H1 (cell line): Measurements from ENCODE around the gene IFNL2. TPM values are rescaled to one million over a fixed set of nuclear protein-coding genes. Genes with fewer than 3 reads are reported as not detected.

Source experiments
- CTCF ChIA-PET: fragments of 300-600 bp; sonication (Branson Sonifier 250); formaldehyde crosslinking; loops from one replicate; lab custom pipeline; 2021; ENCODE audit not compliant: partially characterized antibody; lab: Charles Lee
- POLR2A ChIA-PET: fragments of 300-600 bp; sonication (Branson Sonifier 250); formaldehyde crosslinking; loops from one replicate; lab custom pipeline; 2021; ENCODE audit warnings: inconsistent platforms; ENCODE audit not compliant: partially characterized antibody; lab: Charles Lee
- DNase-seq, 2 experiments: peaks; one replicate each; pipeline versions ENCODE4 v3.0.0 to v3.0.0-alpha.2; 2010 to 2022; ENCODE audit warnings: low spot score in 2 of 2, low read depth in 1 of 2, mixed read lengths in 1 of 2
- FAIRE-seq: peaks from 2 replicates; lab custom pipeline; 2011; peaks lifted over from hg19 to GRCh38; lab: Jason Lieb, UNC
- H2AFZ ChIP-seq: 2 replicates; pipeline ENCODE4 v1.8.1; 2012; ENCODE audit warnings: low read length, inconsistent platforms
- H2AK5ac ChIP-seq: 2 replicates; pipeline ENCODE4 v1.6.1; 2013; ENCODE audit warnings: low read depth, low read length
- H2BK120ac ChIP-seq: replicated peaks from 2 replicates; pipeline ENCODE3; 2013; ENCODE audit warnings: low read depth, low read length, inconsistent platforms
- H2BK12ac ChIP-seq: 2 replicates; pipeline ENCODE4 v1.6.1; 2013; ENCODE audit warnings: low read depth, low read length
- H2BK15ac ChIP-seq: 2 replicates; pipeline ENCODE4 v1.6.1; 2013; ENCODE audit warnings: low read length
- H2BK20ac ChIP-seq: 2 replicates; pipeline ENCODE4 v1.6.1; 2013; ENCODE audit warnings: low read length
- H2BK5ac ChIP-seq: 2 replicates; pipeline ENCODE4 v1.6.1; 2013; ENCODE audit warnings: low read depth, low read length
- H3K14ac ChIP-seq: 2 replicates; pipeline ENCODE4 v1.6.1; 2013; ENCODE audit warnings: inconsistent platforms; ENCODE audit not compliant: insufficient read length
- H3K18ac ChIP-seq: 2 replicates; pipeline ENCODE4 v1.6.1; 2013; ENCODE audit warnings: low read length; ENCODE audit errors: extremely low read depth
- H3K23ac ChIP-seq: 2 replicates; pipeline ENCODE4 v1.6.1; 2013; ENCODE audit warnings: inconsistent platforms; ENCODE audit not compliant: insufficient read length
- H3K23me2 ChIP-seq: 2 replicates; pipeline ENCODE4 v1.6.1; 2013; ENCODE audit warnings: low read depth, low read length
- H3K27ac ChIP-seq: 2 replicates; pipeline ENCODE4 v1.6.1; 2011; ENCODE audit warnings: low read depth, low read length, inconsistent platforms
- H3K27me3 ChIP-seq, 4 experiments: replicated peaks in 1 of 4; 1 replicate in 1 of 4; 2 replicates in 3 of 4; pipeline versions ENCODE4 v1.6.1 to v1.8.1; 2011 to 2013; ENCODE audit warnings: low read length in 3 of 4, mild to moderate bottlenecking in 3 of 4, inconsistent platforms in 2 of 4, mixed read lengths in 2 of 4, moderate library complexity in 1 of 4; ENCODE audit not compliant: control insufficient read depth in 3 of 4, insufficient read depth in 3 of 4; ENCODE audit errors: extremely low read depth in 1 of 4
- H3K36me3 ChIP-seq, 4 experiments: 2 replicates each; pipeline versions ENCODE4 v1.6.1 to v1.8.1; 2011 to 2013; ENCODE audit warnings: mild to moderate bottlenecking in 4 of 4, low read length in 3 of 4, moderate library complexity in 2 of 4, control low read depth in 1 of 4, inconsistent platforms in 1 of 4; ENCODE audit not compliant: insufficient read depth in 4 of 4, control insufficient read depth in 2 of 4
- H3K4ac ChIP-seq: replicated peaks from 2 replicates; pipeline ENCODE3; 2013; ENCODE audit warnings: low read length, low read depth, mixed read lengths, inconsistent platforms; ENCODE audit not compliant: insufficient read length
- H3K4me1 ChIP-seq, 4 experiments: replicated peaks in 1 of 4; 1 replicate in 1 of 4; 2 replicates in 3 of 4; pipeline versions ENCODE4 v1.6.1 to v1.8.1; 2011 to 2013; ENCODE audit warnings: low read length in 3 of 4, inconsistent platforms in 2 of 4, mixed read lengths in 1 of 4; ENCODE audit not compliant: insufficient read depth in 4 of 4, control insufficient read depth in 3 of 4
- H3K4me2 ChIP-seq, 2 experiments: 2 replicates each; pipeline versions ENCODE4 v1.6.1 to v1.8.1; 2011 to 2013; ENCODE audit warnings: low read depth in 2 of 2, low read length in 2 of 2, control low read depth in 1 of 2, inconsistent platforms in 1 of 2, mild to moderate bottlenecking in 1 of 2; ENCODE audit not compliant: insufficient read depth in 1 of 2
- H3K4me3 ChIP-seq, 4 experiments: fragments of 200-600, 300-600 bp in 1 of 4; sonication (generic), shearing (Covaris generic), sonication (Bioruptor Twin) in 1 of 4; 2 replicates each; pipeline versions ENCODE4 v1.5.1 to v1.8.1; 2011 to 2016; ENCODE audit warnings: low read length in 4 of 4, low read depth in 3 of 4, control low read depth in 2 of 4, inconsistent platforms in 2 of 4, mild to moderate bottlenecking in 2 of 4, mixed read lengths in 1 of 4, moderate library complexity in 1 of 4; ENCODE audit not compliant: insufficient read depth in 2 of 4; ENCODE audit errors: extremely low read depth in 1 of 4
- H3K56ac ChIP-seq: replicated peaks from 2 replicates; pipeline ENCODE3; 2013; ENCODE audit warnings: low read depth, mild to moderate bottlenecking, mixed read lengths, low read length, inconsistent platforms; ENCODE audit not compliant: insufficient read length
- H3K79me1 ChIP-seq: 2 replicates; pipeline ENCODE4 v1.6.1; 2013; ENCODE audit warnings: low read depth, low read length, control low read depth
- H3K79me2 ChIP-seq, 2 experiments: 2 replicates each; pipeline versions ENCODE4 v1.6.1 to v1.8.1; 2012 to 2013; ENCODE audit warnings: low read length in 2 of 2, mild to moderate bottlenecking in 2 of 2, inconsistent platforms in 1 of 2; ENCODE audit not compliant: insufficient read depth in 2 of 2, control insufficient read depth in 1 of 2
- H3K9ac ChIP-seq, 4 experiments: replicated peaks in 1 of 4; 1 replicate in 1 of 4; 2 replicates in 3 of 4; pipeline versions ENCODE4 v1.6.1 to v1.8.1; 2011 to 2013; ENCODE audit warnings: low read depth in 3 of 4, low read length in 3 of 4, control low read depth in 2 of 4, mild to moderate bottlenecking in 2 of 4, moderate library complexity in 2 of 4, inconsistent platforms in 1 of 4; ENCODE audit errors: extremely low read depth in 1 of 4
- H3K9me3 ChIP-seq, 2 experiments: 2 replicates each; pipeline versions ENCODE4 v1.6.1 to v1.8.1; 2012 to 2013; ENCODE audit warnings: mild to moderate bottlenecking in 2 of 2, moderate library complexity in 2 of 2, control low read depth in 1 of 2, inconsistent platforms in 1 of 2, low read depth in 1 of 2, low read length in 1 of 2, mixed read lengths in 1 of 2; ENCODE audit not compliant: insufficient read depth in 2 of 2
- H4K20me1 ChIP-seq, 2 experiments: replicated peaks in 1 of 2; 2 replicates each; pipeline versions ENCODE3 to v1.8.1; 2011 to 2013; ENCODE audit warnings: inconsistent platforms in 2 of 2, low read length in 2 of 2, mild to moderate bottlenecking in 1 of 2; ENCODE audit not compliant: insufficient read depth in 2 of 2, control insufficient read depth in 1 of 2
- H4K5ac ChIP-seq: 2 replicates; pipeline ENCODE4 v1.6.1; 2013; ENCODE audit warnings: low read length, low read depth, mixed read lengths, inconsistent platforms; ENCODE audit not compliant: insufficient read length
- H4K8ac ChIP-seq: 2 replicates; pipeline ENCODE4 v1.8.0; 2013; ENCODE audit warnings: mild to moderate bottlenecking, moderate library complexity, low read length, inconsistent platforms; ENCODE audit not compliant: insufficient read depth; ENCODE audit errors: extremely low read depth
- H4K91ac ChIP-seq: replicated peaks from 2 replicates; pipeline ENCODE3; 2013; ENCODE audit warnings: low read length, mixed read lengths, inconsistent platforms; ENCODE audit not compliant: insufficient read length
- BCL11A ChIP-seq, 2 experiments: IDR thresholded peaks; one replicate each; pipeline ENCODE4 v1.6.1; 2011; ENCODE audit warnings: low read depth in 2 of 2, low read length in 2 of 2, mild to moderate bottlenecking in 2 of 2
- CHD1 ChIP-seq: IDR thresholded peaks from 2 replicates; pipeline ENCODE4 v1.6.1; 2012; ENCODE audit warnings: low read depth, low read length, improper control_type of control experiment
- EZH2 ChIP-seq: fragments of 200-600 bp; sonication (generic); IDR thresholded peaks from 2 replicates; pipeline ENCODE4 v1.7.1; 2012; ENCODE audit warnings: low read depth, mild to moderate bottlenecking, moderate library complexity, low read length, inconsistent platforms; ENCODE audit not compliant: severe bottlenecking
- FOSL1 ChIP-seq: IDR thresholded peaks from 2 replicates; pipeline ENCODE4 v1.6.1; 2011; ENCODE audit warnings: mild to moderate bottlenecking, low read depth, low read length, moderate library complexity; ENCODE audit not compliant: insufficient read depth
- HDAC2 ChIP-seq, 2 experiments: fragments of 300-600 bp in 1 of 2; sonication (generic) in 1 of 2; IDR thresholded peaks; 2 replicates each; pipeline ENCODE4 v1.6.1; 2011 to 2012; ENCODE audit warnings: low read depth in 2 of 2, low read length in 2 of 2, mild to moderate bottlenecking in 2 of 2, moderate library complexity in 2 of 2, borderline replicate concordance in 1 of 2, inconsistent platforms in 1 of 2
- KDM4A ChIP-seq: IDR thresholded peaks from one replicate; pipeline ENCODE4 v1.7.1; 2012; ENCODE audit warnings: low read depth, mild to moderate bottlenecking, moderate library complexity, low read length, inconsistent platforms; ENCODE audit not compliant: severe bottlenecking
- POLR2AphosphoS5 ChIP-seq: IDR thresholded peaks from 2 replicates; pipeline ENCODE4 v1.6.1; 2011; ENCODE audit warnings: low read depth, low read length
- SAP30 ChIP-seq: fragments of 300-600 bp; sonication (generic); IDR thresholded peaks from 2 replicates; pipeline ENCODE4 v1.7.1; 2012; ENCODE audit warnings: low read length, moderate library complexity, mild to moderate bottlenecking, inconsistent platforms; ENCODE audit not compliant: insufficient read depth, insufficient replicate concordance
- SIN3A ChIP-seq, 2 experiments: IDR thresholded peaks in 1 of 2; conservative IDR thresholded peaks in 1 of 2; 2 replicates each; pipeline ENCODE4 v1.6.1; 2011 to 2012; ENCODE audit warnings: low read length in 2 of 2, improper control_type of control experiment in 1 of 2, low read depth in 1 of 2, mild to moderate bottlenecking in 1 of 2
- SIRT6 ChIP-seq: IDR thresholded peaks from one replicate; pipeline ENCODE4 v1.7.1; 2012; ENCODE audit warnings: low read length, inconsistent platforms
- ZNF274 ChIP-seq: IDR thresholded peaks from 2 replicates; pipeline ENCODE4 v1.7.0; 2012; ENCODE audit warnings: low read length, borderline replicate concordance; ENCODE audit errors: extremely low read depth
- polyA plus RNA-seq, 7 experiments: library from polyadenylated mRNA; depleted of rRNA in 3 of 7; stranded (reverse) in 5 of 7; unstranded in 2 of 7; fragments of >200 nt in 5 of 7; fragments of 200-250 nt in 2 of 7; gene quantifications; 1 replicate in 5 of 7; 2 replicates in 1 of 7; 4 replicates in 1 of 7; pipeline versions ENCODE4 v1.2.1 to v1.2.3, GENCODE V29; 2011 to 2013; ENCODE audit warnings: missing spikeins in 2 of 7, mixed read lengths in 2 of 7
- total RNA-seq: library from RNA; stranded (reverse); fragmentation: NEBNext Ultra II Directional; extraction: Animal tissue kit (Norgen Biotek cat#: 25700); gene quantifications from 2 replicates; pipeline ENCODE4 v1.2.1, GENCODE V29; 2021
- TF ChIP-seq, protein P1 (sequence below): IDR thresholded peaks from 2 replicates; pipeline ENCODE4 v1.6.1; 2012; ENCODE audit warnings: inconsistent platforms

The IFNL2 gene
- total and polyA plus RNA-seq, 2 of the 8 experiments (the other 6 are each of a cell fraction or from before 2014, with no cell fraction given), result not detected

DNA sequence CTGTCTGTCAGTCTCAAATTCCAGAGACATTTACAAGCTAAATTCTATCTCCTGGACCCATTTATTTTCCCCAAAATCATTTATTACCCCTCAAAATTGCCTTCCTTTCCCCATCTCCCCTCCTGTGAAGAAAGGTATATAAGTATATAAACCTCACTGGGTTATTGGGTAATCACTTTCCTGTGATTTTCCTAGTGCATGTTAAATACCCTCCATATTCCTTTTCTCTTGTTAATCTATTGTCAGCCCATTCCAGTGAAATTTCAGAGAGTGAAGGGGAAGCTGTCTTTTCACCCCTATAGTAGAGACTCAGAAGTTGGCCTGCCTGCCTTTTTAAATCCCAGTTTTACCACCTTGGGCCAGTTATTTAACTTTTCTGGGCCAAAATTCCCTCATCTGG is 37.9 kb downstream of the IFNL2 start:
- Histone ChIP-seq H3K4me3 (no peak overlapping the region), H4K8ac (no peak overlapping the region), H2BK20ac (no peak overlapping the region), H2AK5ac (no peak overlapping the region), H3K4me2 (peak overlapping the region in 1 of 2 experiments; percentile 57; a peak in 1 of 4 replicates), H3K36me3 (no peaks in the 10 kb centered on the region), H3K79me1 (no peaks in the 10 kb centered on the region), H4K91ac (no peak overlapping the region), H3K18ac (no peak overlapping the region), H4K20me1 (no peaks in the 10 kb centered on the region), H2BK5ac (no peak overlapping the region), H2BK12ac (no peak overlapping the region), H3K23me2 (peaks cover 12% of the 10 kb centered on the region; the same call in 1 of the 2 replicates), H2AFZ (no peak overlapping the region), H4K5ac (no peak overlapping the region), H3K56ac (no peak overlapping the region), H3K27me3 (peaks cover 0 to 29% (median 9%) of the 10 kb centered on the region in 4 experiments; a peak in 4 of 7 replicates), H3K27ac (no peak overlapping the region), H3K4me1 (peaks cover 1 to 14% (median 12%) of the 10 kb centered on the region in 4 experiments; a peak in 6 of 7 replicates), H3K79me2 (no peaks in the 10 kb centered on the region), H2BK15ac (no peak overlapping the region), H3K4ac (no peak overlapping the region), H3K9me3 (no peaks in the 10 kb centered on the region), H3K9ac (no peak overlapping the region), H3K14ac (no peak overlapping the region), H3K23ac (no peak overlapping the region), H2BK120ac (no peak overlapping the region)
- FAIRE-seq, result no peak
- POLR2A ChIA-PET, result interaction anchor here (0.8 to 2.5 kb wide), 4 partner anchors 10 to 95 kb away, joined by 3 to 9 read pairs (median 3); partner anchors contain the start of gene IFNL1
- CTCF ChIA-PET, result interaction anchor here (0.7 to 1.6 kb wide), 3 partner anchors 10 to 330 kb away, joined by 3 to 4 read pairs (median 3); partner anchors contain the start of gene IFNL1
- DNase-seq, result no peak
- TF ChIP-seq SIRT6 (no peak), EZH2 (no peak), SAP30 (no peak), POLR2AphosphoS5 (no peak), CHD1 (no peak), BCL11A (IDR thresholded peaks at IDR 0.05; ENCODE audit: low read depth in 2 of 2, low read length in 2 of 2) (no peak), SIN3A (conservative IDR thresholded peaks at IDR 0.05 in 1 of 2, IDR thresholded peaks at IDR 0.05 in 1 of 2; ENCODE audit: low read depth in 1 of 2, low read length in 2 of 2) (no peak), HDAC2 (IDR thresholded peaks at IDR 0.05; ENCODE audit: borderline replicate concordance in 1 of 2, low read depth in 2 of 2, low read length in 2 of 2) (no peak), KDM4A (no peak), FOSL1 (no peak), ZNF274 (no peak)
- TF ChIP-seq, protein P1, sequence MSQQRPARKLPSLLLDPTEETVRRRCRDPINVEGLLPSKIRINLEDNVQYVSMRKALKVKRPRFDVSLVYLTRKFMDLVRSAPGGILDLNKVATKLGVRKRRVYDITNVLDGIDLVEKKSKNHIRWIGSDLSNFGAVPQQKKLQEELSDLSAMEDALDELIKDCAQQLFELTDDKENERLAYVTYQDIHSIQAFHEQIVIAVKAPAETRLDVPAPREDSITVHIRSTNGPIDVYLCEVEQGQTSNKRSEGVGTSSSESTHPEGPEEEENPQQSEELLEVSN, result no peak
